ENCODE data around the gene NFKBIE.

GRCh38 chr6:44309631-44310030 is 44.3 kb upstream of the NFKBIE start:
- TF ChIP-seq TOX (CRISPR knock-in tag; IDR thresholded peaks at IDR 0.05; ENCODE audit: borderline replicate concordance) (no peak), PATZ1 (CRISPR knock-in tag; IDR thresholded peaks at IDR 0.05; ENCODE audit: borderline replicate concordance) (no peak), RARB (CRISPR knock-in tag; IDR thresholded peaks at IDR 0.05) (no peak), ZNF8 (CRISPR knock-in tag; IDR thresholded peaks at IDR 0.05) (no peak), BACH2 (CRISPR knock-in tag; IDR thresholded peaks at IDR 0.05; ENCODE audit: borderline replicate concordance) (no peak)

Data from SK-N-SH treated with all-trans-retinoic acid at 6 μM for 48 hours (cell line).